ENCODE measurements around the gene PPP2R2C. TPM values are rescaled to one million over a fixed set of nuclear protein-coding genes. Genes with fewer than 3 reads are reported as not detected.

Gene PPP2R2C
- total RNA-seq, 1 experiment from 2014 or later: 8.1 TPM

DNA sequence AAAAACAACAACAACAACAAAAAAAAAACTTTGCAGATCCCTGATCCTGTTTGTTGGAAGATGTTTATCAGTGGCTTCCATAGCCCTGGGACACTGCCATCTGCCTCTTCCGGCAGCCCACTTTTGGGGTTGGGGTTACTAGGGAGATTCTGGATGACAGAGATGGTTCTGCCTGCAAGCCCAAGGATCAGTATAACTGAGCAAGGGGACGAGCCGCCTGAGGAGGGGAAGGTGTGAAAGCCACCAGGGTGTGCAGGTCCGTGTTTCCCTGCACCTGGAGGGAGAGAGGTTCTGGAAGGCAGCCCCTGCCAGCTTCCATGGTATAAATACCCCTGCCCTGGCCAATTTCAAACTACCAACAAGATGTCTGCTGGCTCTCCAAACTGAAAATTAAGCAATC is 41.5 kb downstream of the PPP2R2C start:
- DNase-seq: no peak
- TF ChIP-seq, protein P1, sequence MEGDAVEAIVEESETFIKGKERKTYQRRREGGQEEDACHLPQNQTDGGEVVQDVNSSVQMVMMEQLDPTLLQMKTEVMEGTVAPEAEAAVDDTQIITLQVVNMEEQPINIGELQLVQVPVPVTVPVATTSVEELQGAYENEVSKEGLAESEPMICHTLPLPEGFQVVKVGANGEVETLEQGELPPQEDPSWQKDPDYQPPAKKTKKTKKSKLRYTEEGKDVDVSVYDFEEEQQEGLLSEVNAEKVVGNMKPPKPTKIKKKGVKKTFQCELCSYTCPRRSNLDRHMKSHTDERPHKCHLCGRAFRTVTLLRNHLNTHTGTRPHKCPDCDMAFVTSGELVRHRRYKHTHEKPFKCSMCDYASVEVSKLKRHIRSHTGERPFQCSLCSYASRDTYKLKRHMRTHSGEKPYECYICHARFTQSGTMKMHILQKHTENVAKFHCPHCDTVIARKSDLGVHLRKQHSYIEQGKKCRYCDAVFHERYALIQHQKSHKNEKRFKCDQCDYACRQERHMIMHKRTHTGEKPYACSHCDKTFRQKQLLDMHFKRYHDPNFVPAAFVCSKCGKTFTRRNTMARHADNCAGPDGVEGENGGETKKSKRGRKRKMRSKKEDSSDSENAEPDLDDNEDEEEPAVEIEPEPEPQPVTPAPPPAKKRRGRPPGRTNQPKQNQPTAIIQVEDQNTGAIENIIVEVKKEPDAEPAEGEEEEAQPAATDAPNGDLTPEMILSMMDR (conservative IDR thresholded peaks at IDR 0.05): no peak
- Histone ChIP-seq H2BK15ac (ENCODE audit: low read depth, low read length) (no peak overlapping the region), H2AFZ (ENCODE audit: low read length) (no peak overlapping the region), H4K91ac (ENCODE audit: insufficient read length, low read depth, low read length) (no peak overlapping the region), H4K5ac (ENCODE audit: insufficient read length, low read depth, low read length) (no peak overlapping the region), H4K20me1 (ENCODE audit: control insufficient read depth, insufficient read depth, insufficient read length) (no peaks in the 10 kb centered on the region), H2BK20ac (ENCODE audit: low read depth, low read length, poor library complexity, severe bottlenecking) (no peak overlapping the region), H2BK5ac (ENCODE audit: insufficient read length, low read length) (no peak overlapping the region), H3K23ac (ENCODE audit: insufficient read length, low read depth, low read length) (no peak overlapping the region), H2BK120ac (ENCODE audit: low read depth, low read length, poor library complexity, severe bottlenecking) (no peak overlapping the region), H2AK5ac (ENCODE audit: insufficient read length, low read length) (no peak overlapping the region), H4K8ac (replicated peaks; ENCODE audit: insufficient read length, low read depth, low read length) (no peak overlapping the region), H3K4me2 (ENCODE audit: insufficient read depth, insufficient read length, low read length) (no peak overlapping the region), H3K9ac (ENCODE audit: extremely low read depth, insufficient read length, low read length) (no peak overlapping the region), H3K56ac (ENCODE audit: insufficient read length, low read depth, low read length) (no peak overlapping the region), H3K4me1 (ENCODE audit: insufficient read depth, low read length) (no peaks in the 10 kb centered on the region), H3K14ac (ENCODE audit: insufficient read depth, low read length) (no peak overlapping the region), H3K79me2 (ENCODE audit: insufficient read depth, low read length) (no peaks in the 10 kb centered on the region), H3K79me1 (ENCODE audit: insufficient read depth, low read depth, low read length, poor library complexity, severe bottlenecking) (no peaks in the 10 kb centered on the region), H3K4ac (ENCODE audit: low read depth, low read length) (no peak overlapping the region), H2BK12ac (ENCODE audit: insufficient read length, low read depth, low read length) (no peak overlapping the region), H3K23me2 (ENCODE audit: insufficient read length, low read depth, low read length, poor library complexity, severe bottlenecking) (no peaks in the 10 kb centered on the region), H3T11ph (ENCODE audit: low read length) (no peak overlapping the region), H3K27ac (ENCODE audit: insufficient read length, low read depth, low read length) (no peak overlapping the region), H3K27me3 (ENCODE audit: insufficient read depth, low read length) (no peaks in the 10 kb centered on the region), H3K18ac (ENCODE audit: insufficient read length, low read depth, low read length) (no peak overlapping the region), H3K9me3 (ENCODE audit: control insufficient read depth, low read depth, low read length) (no peaks in the 10 kb centered on the region)
- peaks cover 10 to 18% of the 10 kb centered on the region in 2 experiments for H3K9me3 Mint-ChIP-seq
- H3K27ac Mint-ChIP-seq: no peak overlapping the region
- WGBS (ENCODE audit: extremely low coverage, insufficient read length, low lambda C conversion rate): no CpG with 5 or more reads among the region's 4 CpGs
- no peak overlapping the region for H3K4me3 Mint-ChIP-seq
- peaks cover 0 to 6% (median 4%) of the 10 kb centered on the region in 3 experiments; a peak in 3 of 7 replicates for H3K36me3 Mint-ChIP-seq (ENCODE audit: insufficient read depth in 1 of 3, low read depth in 3 of 3)
- no peaks in the 10 kb centered on the region for H3K4me1 Mint-ChIP-seq
- H3K27me3 Mint-ChIP-seq (ENCODE audit: low read depth): peaks cover 4% of the 10 kb centered on the region; the same call in 1 of the 2 replicates

Measured in H9 (cell line).